GM19328 (cell line): Measurements from ENCODE around the gene DMRT1.

Experiments used
- ATAC-seq: cut with Tn5 transposase; IDR thresholded peaks from one replicate; pipeline ENCODE4 v1.9.1; 2021; ENCODE audit warnings: mild to moderate bottlenecking, moderate library complexity; ENCODE audit not compliant: unreplicated experiment

The DMRT1 gene

GRCh38 chr9:841371-842209 lies at the start of gene DMRT1:
Gene DMRT1, plus strand, starts transcription at chr9:841697. Its CDS starts 142 bp downstream, at chr9:841839.
- ATAC-seq = no peak

- ATAC-seq = no peak
Observed at GRCh38 chr9:792331-793260, 48.9 kb upstream of the DMRT1 start.

- ATAC-seq = no peak
Observed at GRCh38 chr9:794386-794785, 47.1 kb upstream of the DMRT1 start.

GRCh38 chr9:795869-796268 lies 45.6 kb upstream of the DMRT1 start:
- no peak for ATAC-seq

- no peak for ATAC-seq
Observed at GRCh38 chr9:800591-801150, 40.8 kb upstream of the DMRT1 start.

- ATAC-seq = no peak
Observed at GRCh38 chr9:801399-802071, 40.0 kb upstream of the DMRT1 start.

GRCh38 chr9:804026-804425 lies 37.5 kb upstream of the DMRT1 start:
- no peak for ATAC-seq

GRCh38 chr9:805151-805550 lies 36.3 kb upstream of the DMRT1 start:
- ATAC-seq = no peak

- ATAC-seq = no peak
Observed at GRCh38 chr9:806285-807156, 35.0 kb upstream of the DMRT1 start.

GRCh38 chr9:811106-811531 lies 30.4 kb upstream of the DMRT1 start:
- no peak for ATAC-seq

GRCh38 chr9:818958-819357 lies 22.5 kb upstream of the DMRT1 start:
- no peak for ATAC-seq

GRCh38 chr9:826500-827280 lies 14.8 kb upstream of the DMRT1 start:
- ATAC-seq = no peak

- no peak for ATAC-seq
Observed at GRCh38 chr9:840343-840742, 1.2 kb upstream of the DMRT1 start.

GRCh38 chr9:842635-843426 lies 1.3 kb downstream of the DMRT1 start:
- ATAC-seq = no peak

GRCh38 chr9:843427-843785 lies 1.9 kb downstream of the DMRT1 start:
- ATAC-seq = no peak

- no peak for ATAC-seq
Observed at GRCh38 chr9:846852-847251, 5.4 kb downstream of the DMRT1 start.

- no peak for ATAC-seq
Observed at GRCh38 chr9:847505-847904, 6.0 kb downstream of the DMRT1 start.

- no peak for ATAC-seq
Observed at GRCh38 chr9:849431-849830, 7.9 kb downstream of the DMRT1 start.
